Measurements from ENCODE around the gene RAB8B.

DNA sequence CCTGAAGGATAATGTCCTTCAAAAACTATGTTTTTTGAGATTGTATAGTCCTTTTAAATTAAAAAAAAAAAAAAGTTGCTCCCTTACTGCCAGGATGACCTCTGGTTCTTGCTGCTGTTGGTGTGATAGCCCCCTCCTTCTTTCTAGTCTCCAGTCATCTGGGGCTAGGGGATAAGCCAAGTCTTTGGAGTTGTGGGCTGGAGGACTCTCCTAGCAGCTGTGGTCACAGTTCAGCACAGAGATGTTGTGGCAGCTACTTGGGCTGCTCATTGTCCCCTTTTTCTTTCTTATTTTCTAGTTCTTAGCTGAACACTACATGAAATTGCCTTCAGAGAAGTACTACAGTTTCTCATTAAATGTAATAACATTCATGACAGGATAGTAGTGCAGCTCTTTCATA is 48.8 kb downstream of the RAB8B start:
- TF ChIP-seq SIN3A (IDR thresholded peaks at IDR 0.05; ENCODE audit: borderline replicate concordance, insufficient read depth, low read length): no peak
- TF ChIP-seq POLR2AphosphoS5 (IDR thresholded peaks at IDR 0.05; ENCODE audit: low read depth, low read length): no peak
- no peak for TF ChIP-seq TAF1 (IDR thresholded peaks at IDR 0.05; ENCODE audit: borderline replicate concordance, insufficient read depth, low read length)
- TF ChIP-seq FOXP2 (optimal IDR thresholded peaks at IDR 0.05; ENCODE audit: borderline replicate concordance, extremely low read depth, extremely low read length, insufficient read depth): no peak
- TF ChIP-seq, protein P1, sequence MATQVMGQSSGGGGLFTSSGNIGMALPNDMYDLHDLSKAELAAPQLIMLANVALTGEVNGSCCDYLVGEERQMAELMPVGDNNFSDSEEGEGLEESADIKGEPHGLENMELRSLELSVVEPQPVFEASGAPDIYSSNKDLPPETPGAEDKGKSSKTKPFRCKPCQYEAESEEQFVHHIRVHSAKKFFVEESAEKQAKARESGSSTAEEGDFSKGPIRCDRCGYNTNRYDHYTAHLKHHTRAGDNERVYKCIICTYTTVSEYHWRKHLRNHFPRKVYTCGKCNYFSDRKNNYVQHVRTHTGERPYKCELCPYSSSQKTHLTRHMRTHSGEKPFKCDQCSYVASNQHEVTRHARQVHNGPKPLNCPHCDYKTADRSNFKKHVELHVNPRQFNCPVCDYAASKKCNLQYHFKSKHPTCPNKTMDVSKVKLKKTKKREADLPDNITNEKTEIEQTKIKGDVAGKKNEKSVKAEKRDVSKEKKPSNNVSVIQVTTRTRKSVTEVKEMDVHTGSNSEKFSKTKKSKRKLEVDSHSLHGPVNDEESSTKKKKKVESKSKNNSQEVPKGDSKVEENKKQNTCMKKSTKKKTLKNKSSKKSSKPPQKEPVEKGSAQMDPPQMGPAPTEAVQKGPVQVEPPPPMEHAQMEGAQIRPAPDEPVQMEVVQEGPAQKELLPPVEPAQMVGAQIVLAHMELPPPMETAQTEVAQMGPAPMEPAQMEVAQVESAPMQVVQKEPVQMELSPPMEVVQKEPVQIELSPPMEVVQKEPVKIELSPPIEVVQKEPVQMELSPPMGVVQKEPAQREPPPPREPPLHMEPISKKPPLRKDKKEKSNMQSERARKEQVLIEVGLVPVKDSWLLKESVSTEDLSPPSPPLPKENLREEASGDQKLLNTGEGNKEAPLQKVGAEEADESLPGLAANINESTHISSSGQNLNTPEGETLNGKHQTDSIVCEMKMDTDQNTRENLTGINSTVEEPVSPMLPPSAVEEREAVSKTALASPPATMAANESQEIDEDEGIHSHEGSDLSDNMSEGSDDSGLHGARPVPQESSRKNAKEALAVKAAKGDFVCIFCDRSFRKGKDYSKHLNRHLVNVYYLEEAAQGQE (IDR thresholded peaks at IDR 0.05; ENCODE audit: insufficient read depth in 1 of 2, low read depth in 2 of 2, low read length in 2 of 2): no peak
